GM18519 (cell line): ENCODE measurements around the gene PTPN14.
A peak's percentile ranks its signal among the peaks of the same experiment; 100 is the strongest.
"Not testable (repeated sequence)": the region's sequence is repeated elsewhere in the genome, so short reads cannot be mapped to it uniquely, and the experiment has no call there.

ENCODE experiments used
- ATAC-seq: cut with Tn5 transposase; IDR thresholded peaks from one replicate; pipeline ENCODE4 v1.9.1; 2021; ENCODE audit warnings: mild to moderate bottlenecking, moderate library complexity; ENCODE audit not compliant: unreplicated experiment, low FRiP score

The PTPN14 gene

GRCh38 chr1:214514032-214514818 is 37.2 kb downstream of the PTPN14 start:
- ATAC-seq = no peak

- no peak for ATAC-seq
Measured at GRCh38 chr1:214513394-214513793, 38.0 kb downstream of the PTPN14 start.

GRCh38 chr1:214511639-214511998 is 39.8 kb downstream of the PTPN14 start:
- no peak for ATAC-seq

- no peak for ATAC-seq
Measured at GRCh38 chr1:214510914-214511638, 40.3 kb downstream of the PTPN14 start.

- no peak for ATAC-seq
Measured at GRCh38 chr1:214510477-214510876, 40.9 kb downstream of the PTPN14 start.

- ATAC-seq = not testable (repeated sequence)
Measured at GRCh38 chr1:214509622-214510021, 41.8 kb downstream of the PTPN14 start.

- ATAC-seq = peak; percentile 69
Measured at GRCh38 chr1:214506972-214507431, 44.4 kb downstream of the PTPN14 start.

GRCh38 chr1:214505134-214505533 is 46.3 kb downstream of the PTPN14 start:
- no peak for ATAC-seq

GRCh38 chr1:214504330-214504729 is 47.1 kb downstream of the PTPN14 start:
- ATAC-seq = no peak

- no peak for ATAC-seq
Measured at GRCh38 chr1:214503553-214503952, 47.8 kb downstream of the PTPN14 start.

GRCh38 chr1:214500340-214501055 is 50.9 kb downstream of the PTPN14 start:
- ATAC-seq = no peak

GRCh38 chr1:214499732-214500131 is 51.7 kb downstream of the PTPN14 start:
- no peak for ATAC-seq

- no peak for ATAC-seq
Measured at GRCh38 chr1:214498021-214498420, 53.4 kb downstream of the PTPN14 start.

- ATAC-seq = no peak
Measured at GRCh38 chr1:214496126-214496525, 55.3 kb downstream of the PTPN14 start.

- ATAC-seq = no peak
Measured at GRCh38 chr1:214494706-214495105, 56.7 kb downstream of the PTPN14 start.

GRCh38 chr1:214494179-214494578 is 57.2 kb downstream of the PTPN14 start:
- not testable (repeated sequence) for ATAC-seq

- ATAC-seq = no peak
Measured at GRCh38 chr1:214493126-214493796, 58.1 kb downstream of the PTPN14 start.

- no peak for ATAC-seq
Measured at GRCh38 chr1:214492401-214493075, 58.9 kb downstream of the PTPN14 start.

- ATAC-seq = no peak
Measured at GRCh38 chr1:214491468-214492146, 59.8 kb downstream of the PTPN14 start.

- no peak for ATAC-seq
Measured at GRCh38 chr1:214485151-214485550, 66.3 kb downstream of the PTPN14 start.
